H1 (cell line): Measurements from ENCODE around the gene OLFM2. TPM values are rescaled to one million over a fixed set of nuclear protein-coding genes. Genes with fewer than 3 reads are reported as not detected.

Experiments used
- ASH2L ChIP-seq: fragments of 200-600, 300-600 bp; sonication (generic); IDR thresholded peaks from one replicate; pipeline ENCODE4 v1.7.1; 2017; ENCODE audit warnings: low read length
- BACH1 ChIP-seq: IDR thresholded peaks from 2 replicates; pipeline ENCODE4 v1.6.1; 2012; ENCODE audit warnings: low read length, improper control_type of control experiment
- CBX8 ChIP-seq: fragments of 300-800, 300-1000 bp; sonication (generic); IDR thresholded peaks from 2 replicates; pipeline ENCODE4 v1.7.1; 2016; ENCODE audit warnings: low read depth, low read length, borderline replicate concordance
- CEBPB ChIP-seq: IDR thresholded peaks from 2 replicates; pipeline ENCODE4 v1.6.1; 2012; ENCODE audit warnings: low read depth, low read length
- CHD1 ChIP-seq: IDR thresholded peaks from 2 replicates; pipeline ENCODE4 v1.6.1; 2012; ENCODE audit warnings: low read depth, low read length, improper control_type of control experiment
- E2F6 ChIP-seq: IDR thresholded peaks from 2 replicates; pipeline ENCODE4 v1.6.1; 2012; ENCODE audit warnings: inconsistent platforms
- GABPA ChIP-seq: IDR thresholded peaks from 2 replicates; pipeline ENCODE4 v1.6.1; 2011; ENCODE audit warnings: mild to moderate bottlenecking, low read length, moderate library complexity, borderline replicate concordance; ENCODE audit not compliant: insufficient read depth
- GTF2F1 ChIP-seq: IDR thresholded peaks from 2 replicates; pipeline ENCODE4 v1.6.1; 2012; ENCODE audit warnings: low read depth, low read length, improper control_type of control experiment, borderline replicate concordance
- HDAC2 ChIP-seq, 2 experiments: fragments of 300-600 bp in 1 of 2; sonication (generic) in 1 of 2; IDR thresholded peaks; 2 replicates each; pipeline ENCODE4 v1.6.1; 2011 to 2012; ENCODE audit warnings: low read depth in 2 of 2, low read length in 2 of 2, mild to moderate bottlenecking in 2 of 2, moderate library complexity in 2 of 2, borderline replicate concordance in 1 of 2, inconsistent platforms in 1 of 2
- JUN ChIP-seq: IDR thresholded peaks from 2 replicates; pipeline ENCODE4 v1.6.1; 2011; ENCODE audit warnings: low read depth, mild to moderate bottlenecking, improper control_type of control experiment, low read length
- JUND ChIP-seq: IDR thresholded peaks from 2 replicates; pipeline ENCODE4 v1.6.1; 2011; ENCODE audit warnings: mild to moderate bottlenecking, improper control_type of control experiment, low read length
- KDM5A ChIP-seq: fragments of 200-600 bp; IDR thresholded peaks from 2 replicates; pipeline ENCODE4 v1.7.1; 2012; ENCODE audit warnings: mild to moderate bottlenecking, low read length, inconsistent platforms, mixed read lengths
- MAFK ChIP-seq: IDR thresholded peaks from 2 replicates; pipeline ENCODE4 v1.6.1; 2012; ENCODE audit warnings: low read depth, mild to moderate bottlenecking, improper control_type of control experiment, low read length
- NRF1 ChIP-seq: IDR thresholded peaks from 2 replicates; pipeline ENCODE4 v1.6.1; 2011; ENCODE audit warnings: mild to moderate bottlenecking, low read depth, low read length, improper control_type of control experiment
- PHF8 ChIP-seq: fragments of 200-600 bp; sonication (generic); conservative IDR thresholded peaks from 2 replicates; pipeline ENCODE4 v1.7.1; 2012; ENCODE audit warnings: low read depth, mild to moderate bottlenecking, inconsistent platforms, low read length, moderate library complexity
- POLR2A ChIP-seq, 2 experiments: IDR thresholded peaks; 1 replicate in 1 of 2; 2 replicates in 1 of 2; pipeline ENCODE4 v1.6.1; 2011; ENCODE audit warnings: low read depth in 2 of 2, low read length in 2 of 2, mild to moderate bottlenecking in 2 of 2; ENCODE audit errors: control extremely low read depth in 1 of 2
- POLR2AphosphoS5 ChIP-seq: IDR thresholded peaks from 2 replicates; pipeline ENCODE4 v1.6.1; 2011; ENCODE audit warnings: low read depth, low read length
- RAD21 ChIP-seq, 2 experiments: IDR thresholded peaks in 1 of 2; conservative IDR thresholded peaks in 1 of 2; 2 replicates each; pipeline ENCODE4 v1.6.1; 2011; ENCODE audit warnings: low read depth in 2 of 2, low read length in 2 of 2, improper control_type of control experiment in 1 of 2, inconsistent platforms in 1 of 2, mild to moderate bottlenecking in 1 of 2, moderate library complexity in 1 of 2
- SIN3A ChIP-seq, 2 experiments: IDR thresholded peaks in 1 of 2; conservative IDR thresholded peaks in 1 of 2; 2 replicates each; pipeline ENCODE4 v1.6.1; 2011 to 2012; ENCODE audit warnings: low read length in 2 of 2, improper control_type of control experiment in 1 of 2, low read depth in 1 of 2, mild to moderate bottlenecking in 1 of 2
- SP1 ChIP-seq: IDR thresholded peaks from 2 replicates; pipeline ENCODE4 v1.6.1; 2011; ENCODE audit warnings: low read depth, low read length
- SP4 ChIP-seq: IDR thresholded peaks from 2 replicates; pipeline ENCODE4 v1.6.1; 2012; ENCODE audit warnings: low read length, inconsistent platforms
- SUZ12 ChIP-seq: fragments of 200-600 bp; sonication (generic); IDR thresholded peaks from 2 replicates; pipeline ENCODE4 v1.6.1; 2012; ENCODE audit warnings: mild to moderate bottlenecking, inconsistent platforms, low read length, moderate library complexity, mixed read lengths
- TAF7 ChIP-seq: optimal IDR thresholded peaks from 2 replicates; pipeline ENCODE3; 2011; ENCODE audit warnings: low read depth, mild to moderate bottlenecking, inconsistent platforms, low read length, moderate library complexity, borderline replicate concordance
- polyA plus RNA-seq, 7 experiments: library from polyadenylated mRNA; depleted of rRNA in 3 of 7; stranded (reverse) in 5 of 7; unstranded in 2 of 7; fragments of >200 nt in 5 of 7; fragments of 200-250 nt in 2 of 7; gene quantifications; 1 replicate in 5 of 7; 2 replicates in 1 of 7; 4 replicates in 1 of 7; pipeline versions ENCODE4 v1.2.1 to v1.2.3, GENCODE V29; 2011 to 2013; ENCODE audit warnings: missing spikeins in 2 of 7, mixed read lengths in 2 of 7
- total RNA-seq: library from RNA; stranded (reverse); fragmentation: NEBNext Ultra II Directional; extraction: Animal tissue kit (Norgen Biotek cat#: 25700); gene quantifications from 2 replicates; pipeline ENCODE4 v1.2.1, GENCODE V29; 2021

OLFM2 gene
- total and polyA plus RNA-seq, 2 of the 8 experiments (the other 6 are each of a cell fraction or from before 2014, with no cell fraction given), result 68.2 to 151 TPM

- TF ChIP-seq MAFK (no peak), BACH1 (no peak), SUZ12 (no peak), TAF7 (peak; percentile 41), JUND (0 out of 2 replicates have a peak, but pooled peaks have one; percentile 5), PHF8 (peak; percentile 88), GABPA (no peak), JUN (no peak), SP4 (peak; percentile 91), E2F6 (peak; percentile 76), RAD21 (IDR thresholded peaks at IDR 0.05 in 1 of 2, conservative IDR thresholded peaks at IDR 0.05 in 1 of 2; ENCODE audit: low read depth in 2 of 2, low read length in 2 of 2) (0 out of 4 replicates have a peak, but pooled peaks of 1 of the 2 experiments have one; percentile 9), SP1 (peak; percentile 93), HDAC2 (IDR thresholded peaks at IDR 0.05; ENCODE audit: borderline replicate concordance in 1 of 2, low read depth in 2 of 2, low read length in 2 of 2) (peak; percentile 4 to 69; a peak in 1 of 4 replicates), POLR2AphosphoS5 (peak; percentile 51), KDM5A (peak; percentile 77; the same call in 1 of the 2 replicates), ASH2L (no peak), POLR2A (IDR thresholded peaks at IDR 0.05; ENCODE audit: control extremely low read depth in 1 of 2, low read depth in 2 of 2, low read length in 2 of 2) (peak; percentile 13 to 74), CHD1 (no peak), CEBPB (0 out of 2 replicates have a peak, but pooled peaks have one; percentile 3), SIN3A (conservative IDR thresholded peaks at IDR 0.05 in 1 of 2, IDR thresholded peaks at IDR 0.05 in 1 of 2; ENCODE audit: low read depth in 1 of 2, low read length in 2 of 2) (peak in 1 of 2 experiments; percentile 64; a peak in 1 of 4 replicates), NRF1 (no peak; the same call in 1 of the 2 replicates), GTF2F1 (no peak), CBX8 (no peak)
Observed at GRCh38 chr19:9834726-9835506, 101.4 kb downstream of the OLFM2 start, which contains the start of gene PIN1 (continued).
